H9 (cell line): Measurements from ENCODE around the gene MLPH. TPM values are rescaled to one million over a fixed set of nuclear protein-coding genes. Genes with fewer than 3 reads are reported as not detected.
A peak's percentile ranks its signal among the peaks of the same experiment; 100 is the strongest.

Experiments
- DNase-seq: peaks from one replicate; pipeline ENCODE4 v3.0.0-alpha.2; 2017
- H2AFZ ChIP-seq: one replicate; pipeline ENCODE4 v1.6.1; 2013; ENCODE audit warnings: mild to moderate bottlenecking, low read length, control low read depth, moderate library complexity
- H2AK5ac ChIP-seq: 2 replicates; pipeline ENCODE4 v1.6.1; 2013; ENCODE audit warnings: low read length, control low read depth, mixed read lengths; ENCODE audit not compliant: insufficient read length
- H2BK120ac ChIP-seq: one replicate; pipeline ENCODE4 v1.6.1; 2013; ENCODE audit warnings: low read depth, mild to moderate bottlenecking, low read length, control low read depth, inconsistent platforms; ENCODE audit not compliant: poor library complexity, severe bottlenecking
- H2BK12ac ChIP-seq: 2 replicates; pipeline ENCODE4 v1.6.1; 2013; ENCODE audit warnings: low read length, control low read depth, mixed read lengths, low read depth; ENCODE audit not compliant: insufficient read length
- H2BK15ac ChIP-seq: 2 replicates; pipeline ENCODE4 v1.6.1; 2013; ENCODE audit warnings: low read depth, low read length, control low read depth
- H2BK20ac ChIP-seq: one replicate; pipeline ENCODE4 v1.6.1; 2013; ENCODE audit warnings: low read depth, mild to moderate bottlenecking, low read length, control low read depth, inconsistent platforms; ENCODE audit not compliant: poor library complexity, severe bottlenecking
- H2BK5ac ChIP-seq: 2 replicates; pipeline ENCODE4 v1.6.1; 2013; ENCODE audit warnings: low read length, control low read depth, mixed read lengths; ENCODE audit not compliant: insufficient read length
- H3K14ac ChIP-seq: 2 replicates; pipeline ENCODE4 v1.6.1; 2013; ENCODE audit warnings: low read length, control low read depth; ENCODE audit not compliant: insufficient read depth
- H3K18ac ChIP-seq: 2 replicates; pipeline ENCODE4 v1.6.1; 2013; ENCODE audit warnings: low read depth, mild to moderate bottlenecking, mixed read lengths, low read length, control low read depth; ENCODE audit not compliant: insufficient read length
- H3K23ac ChIP-seq: 2 replicates; pipeline ENCODE4 v1.6.1; 2013; ENCODE audit warnings: low read length, control low read depth, mixed read lengths, low read depth; ENCODE audit not compliant: insufficient read length
- H3K23me2 ChIP-seq: 2 replicates; pipeline ENCODE4 v1.6.1; 2013; ENCODE audit warnings: low read depth, mild to moderate bottlenecking, mixed read lengths, low read length, control low read depth; ENCODE audit not compliant: insufficient read length, poor library complexity, severe bottlenecking
- H3K27ac ChIP-seq: 2 replicates; pipeline ENCODE4 v1.5.1; 2013; ENCODE audit warnings: low read length, control low read depth, mixed read lengths, low read depth; ENCODE audit not compliant: insufficient read length
- H3K27me3 ChIP-seq: 2 replicates; pipeline ENCODE4 v1.6.1; 2013; ENCODE audit warnings: low read length, control low read depth, inconsistent platforms; ENCODE audit not compliant: insufficient read depth
- H3K4ac ChIP-seq: 2 replicates; pipeline ENCODE4 v1.6.1; 2013; ENCODE audit warnings: low read depth, mild to moderate bottlenecking, control low read depth, inconsistent platforms, low read length, moderate library complexity
- H3K4me1 ChIP-seq: 2 replicates; pipeline ENCODE4 v1.6.1; 2013; ENCODE audit warnings: low read length, control low read depth, inconsistent platforms; ENCODE audit not compliant: insufficient read depth
- H3K4me2 ChIP-seq: 2 replicates; pipeline ENCODE4 v1.6.1; 2013; ENCODE audit warnings: low read length, control low read depth, mixed read lengths; ENCODE audit not compliant: insufficient read length, insufficient read depth
- H3K56ac ChIP-seq: 2 replicates; pipeline ENCODE4 v1.6.1; 2013; ENCODE audit warnings: low read depth, mild to moderate bottlenecking, mixed read lengths, low read length, control low read depth; ENCODE audit not compliant: insufficient read length
- H3K79me1 ChIP-seq: 2 replicates; pipeline ENCODE4 v1.6.1; 2013; ENCODE audit warnings: low read depth, mild to moderate bottlenecking, moderate library complexity, low read length, control low read depth, inconsistent platforms; ENCODE audit not compliant: insufficient read depth, poor library complexity, severe bottlenecking
- H3K79me2 ChIP-seq: 2 replicates; pipeline ENCODE4 v1.6.1; 2013; ENCODE audit warnings: low read length, control low read depth, inconsistent platforms; ENCODE audit not compliant: insufficient read depth
- H3K9ac ChIP-seq: 2 replicates; pipeline ENCODE4 v1.6.1; 2013; ENCODE audit warnings: low read length, control low read depth, mixed read lengths; ENCODE audit not compliant: insufficient read length; ENCODE audit errors: extremely low read depth
- H3K9me3 ChIP-seq: one replicate; pipeline ENCODE4 v1.6.1; 2013; ENCODE audit warnings: low read depth, low read length, inconsistent platforms; ENCODE audit not compliant: control insufficient read depth
- H3T11ph ChIP-seq: one replicate; pipeline ENCODE4 v1.6.1; 2013; ENCODE audit warnings: mild to moderate bottlenecking, low read length, control low read depth, inconsistent platforms
- H4K20me1 ChIP-seq: one replicate; pipeline ENCODE4 v1.6.1; 2013; ENCODE audit not compliant: control insufficient read depth, insufficient read length, insufficient read depth
- H4K5ac ChIP-seq: 2 replicates; pipeline ENCODE4 v1.6.1; 2013; ENCODE audit warnings: low read depth, mild to moderate bottlenecking, mixed read lengths, low read length, control low read depth; ENCODE audit not compliant: insufficient read length
- H4K8ac ChIP-seq: replicated peaks from 2 replicates; pipeline ENCODE4 v1.6.1; 2013; ENCODE audit warnings: low read length, control low read depth, mixed read lengths, low read depth; ENCODE audit not compliant: insufficient read length
- H4K91ac ChIP-seq: 2 replicates; pipeline ENCODE4 v1.6.1; 2013; ENCODE audit warnings: low read depth, mild to moderate bottlenecking, moderate library complexity, mixed read lengths, low read length, control low read depth; ENCODE audit not compliant: insufficient read length
- H3K27ac Mint-ChIP-seq, 3 experiments: 2 replicates in 2 of 3; 3 replicates in 1 of 3; pipeline ENCODE4 v1.8.0; 2020 to 2021; ENCODE audit warnings: mixed read lengths in 3 of 3, mild to moderate bottlenecking in 1 of 3, moderate library complexity in 1 of 3
- H3K27me3 Mint-ChIP-seq: 2 replicates; pipeline ENCODE4 v1.8.0; 2021; ENCODE audit warnings: low read depth, mild to moderate bottlenecking, moderate library complexity, mixed read lengths
- H3K36me3 Mint-ChIP-seq, 3 experiments: 2 replicates in 2 of 3; 3 replicates in 1 of 3; pipeline ENCODE4 v1.8.0; 2020 to 2021; ENCODE audit warnings: low read depth in 3 of 3, mixed read lengths in 3 of 3; ENCODE audit not compliant: insufficient read depth in 1 of 3
- H3K4me1 Mint-ChIP-seq, 2 experiments: 2 replicates each; pipeline ENCODE4 v1.8.0; 2020; ENCODE audit warnings: mixed read lengths in 2 of 2
- H3K4me3 Mint-ChIP-seq, 2 experiments: 2 replicates in 1 of 2; 3 replicates in 1 of 2; pipeline ENCODE4 v1.8.0; 2020 to 2021; ENCODE audit warnings: mild to moderate bottlenecking in 2 of 2, mixed read lengths in 2 of 2, moderate library complexity in 1 of 2
- H3K9me3 Mint-ChIP-seq, 2 experiments: 2 replicates in 1 of 2; 3 replicates in 1 of 2; pipeline ENCODE4 v1.8.0; 2020; ENCODE audit warnings: mild to moderate bottlenecking in 2 of 2, mixed read lengths in 2 of 2, moderate library complexity in 1 of 2
- WGBS: extraction: QIAGEN DNeasy Blood & Tissue Kit; methylation state at CpG from one replicate; pipeline ENCODE4 v1.1.7; 2013; ENCODE audit warnings: missing lambda C conversion rate, low lambda C conversion rate, mixed read lengths; ENCODE audit not compliant: insufficient read length; ENCODE audit errors: extremely low coverage; 5-methylcytosine and 5-hydroxymethylcytosine counted together
- total RNA-seq: library from RNA; stranded (reverse); gene quantifications from 2 replicates; pipeline ENCODE4 v1.2.1, GENCODE V29; 2021
- TF ChIP-seq, protein P1 (sequence below): fragments of 200-600 bp; sonication (generic); conservative IDR thresholded peaks from 3 replicates; pipeline ENCODE4 v1.8.0; 2021; ENCODE audit warnings: antibody characterized with exemption, mild to moderate bottlenecking

MLPH gene
- total RNA-seq, 1 experiment from 2014 or later: 3.4 TPM

DNA sequence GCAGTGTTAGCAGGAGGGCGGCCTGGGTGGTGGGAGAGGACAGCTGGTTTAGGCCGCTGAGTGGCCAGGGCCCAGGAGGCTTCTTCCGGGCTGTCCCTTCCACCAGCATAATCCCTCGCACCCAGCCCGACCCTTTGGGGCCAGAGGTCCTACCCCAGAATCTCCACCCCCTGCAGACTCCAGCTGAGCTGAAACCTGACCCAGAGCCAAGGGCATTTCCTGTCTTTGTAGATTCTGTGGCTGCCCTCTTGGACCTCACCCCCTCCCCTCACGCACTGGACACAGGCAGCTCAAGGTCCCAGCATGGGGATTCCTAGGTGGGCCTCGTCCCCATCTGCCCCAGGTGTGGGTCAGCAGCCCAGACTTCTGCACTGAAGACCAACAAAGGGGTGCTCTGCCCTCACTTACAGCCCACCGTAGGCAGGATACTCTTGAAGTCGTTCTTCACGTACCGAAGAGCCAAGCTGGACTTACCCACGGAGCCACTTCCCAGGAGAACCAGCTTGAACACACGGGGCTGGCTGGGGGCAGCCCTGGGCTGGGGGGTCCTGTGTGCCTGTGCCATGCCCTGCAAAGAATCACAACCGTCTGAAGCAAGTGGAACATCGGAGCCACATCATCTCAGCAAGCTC, 98.7 kb downstream of the MLPH start:
- no peak overlapping the region for H3K56ac ChIP-seq
- H2BK120ac ChIP-seq: no peak overlapping the region
- WGBS: no CpG with 5 or more reads among the region's 15 CpGs
- H3K27me3 ChIP-seq: no peaks in the 10 kb centered on the region
- no peak overlapping the region for H2BK5ac ChIP-seq
- H3K4me1 ChIP-seq: peaks cover 9% of the 10 kb centered on the region; the same call in 1 of the 2 replicates
- DNase-seq: no peak
- H2BK20ac ChIP-seq: no peak overlapping the region
- no peak overlapping the region for H2BK12ac ChIP-seq
- no peaks in the 10 kb centered on the region for H3K9me3 ChIP-seq
- no peak overlapping the region for H3K18ac ChIP-seq
- H3K79me2 ChIP-seq: peaks cover 37% of the 10 kb centered on the region; the same call in 1 of the 2 replicates
- no peak overlapping the region for H2AK5ac ChIP-seq
- H3K27ac ChIP-seq: no peak overlapping the region
- no peaks in the 10 kb centered on the region for H3K27me3 Mint-ChIP-seq
- no peak overlapping the region for H2AFZ ChIP-seq
- H4K8ac ChIP-seq: no peak overlapping the region
- 0 out of 5 replicates have a peak, but pooled peaks cover 0 to 4% of the 10 kb centered on the region in 2 experiments for H3K9me3 Mint-ChIP-seq
- no peak overlapping the region for H4K5ac ChIP-seq
- H4K20me1 ChIP-seq: no peaks in the 10 kb centered on the region
- H3K4me3 Mint-ChIP-seq: no peak overlapping the region
- no peak overlapping the region for H3K23ac ChIP-seq
- H3K4me1 Mint-ChIP-seq: peaks cover 64 to 76% of the 10 kb centered on the region in 2 experiments
- TF ChIP-seq, protein P1, sequence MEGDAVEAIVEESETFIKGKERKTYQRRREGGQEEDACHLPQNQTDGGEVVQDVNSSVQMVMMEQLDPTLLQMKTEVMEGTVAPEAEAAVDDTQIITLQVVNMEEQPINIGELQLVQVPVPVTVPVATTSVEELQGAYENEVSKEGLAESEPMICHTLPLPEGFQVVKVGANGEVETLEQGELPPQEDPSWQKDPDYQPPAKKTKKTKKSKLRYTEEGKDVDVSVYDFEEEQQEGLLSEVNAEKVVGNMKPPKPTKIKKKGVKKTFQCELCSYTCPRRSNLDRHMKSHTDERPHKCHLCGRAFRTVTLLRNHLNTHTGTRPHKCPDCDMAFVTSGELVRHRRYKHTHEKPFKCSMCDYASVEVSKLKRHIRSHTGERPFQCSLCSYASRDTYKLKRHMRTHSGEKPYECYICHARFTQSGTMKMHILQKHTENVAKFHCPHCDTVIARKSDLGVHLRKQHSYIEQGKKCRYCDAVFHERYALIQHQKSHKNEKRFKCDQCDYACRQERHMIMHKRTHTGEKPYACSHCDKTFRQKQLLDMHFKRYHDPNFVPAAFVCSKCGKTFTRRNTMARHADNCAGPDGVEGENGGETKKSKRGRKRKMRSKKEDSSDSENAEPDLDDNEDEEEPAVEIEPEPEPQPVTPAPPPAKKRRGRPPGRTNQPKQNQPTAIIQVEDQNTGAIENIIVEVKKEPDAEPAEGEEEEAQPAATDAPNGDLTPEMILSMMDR: no peak
- H3K27ac Mint-ChIP-seq: 0 out of 7 replicates have a peak overlapping the region, but pooled peaks of 1 of the 3 experiments have one; percentile 81
- peaks cover 4% of the 10 kb centered on the region for H3K23me2 ChIP-seq
- no peak overlapping the region for H3K14ac ChIP-seq
- no peak overlapping the region for H3K9ac ChIP-seq
- no peak overlapping the region for H3K4ac ChIP-seq
- no peak overlapping the region for H3T11ph ChIP-seq
- H3K4me2 ChIP-seq: no peak overlapping the region
- H2BK15ac ChIP-seq: no peak overlapping the region
- peaks cover 4 to 14% (median 11%) of the 10 kb centered on the region in 3 experiments for H3K36me3 Mint-ChIP-seq
- H4K91ac ChIP-seq: no peak overlapping the region
- peaks cover 5% of the 10 kb centered on the region for H3K79me1 ChIP-seq
